Prostate gland (tissue), 2 donors: ENCODE measurements around the gene PGRMC2.

Experiments used
- CTCF ChIP-seq, 4 experiments: fragments of 200-600 bp in 2 of 4; fragments of 450-650 bp in 2 of 4; sonication (generic) in 2 of 4; IDR thresholded peaks; 1 replicate in 3 of 4; 2 replicates in 1 of 4; pipeline ENCODE4 v1.5.1; 2016 to 2019; ENCODE audit warnings: antibody characterized with exemption in 4 of 4, mild to moderate bottlenecking in 2 of 4, moderate library complexity in 2 of 4
- POLR2A ChIP-seq: fragments of 450-650 bp; IDR thresholded peaks from one replicate; pipeline ENCODE4 v1.6.1; 2016; ENCODE audit warnings: antibody characterized with exemption, mild to moderate bottlenecking

GRCh38 chr4:128275346-128275745 lies 12.3 kb downstream of the PGRMC2 start:
- TF ChIP-seq POLR2A (no peak), CTCF (IDR thresholded peaks at IDR 0.05) (no peak)
